ENCODE data around the gene PLEKHF1. TPM values are rescaled to one million over a fixed set of nuclear protein-coding genes. Genes with fewer than 3 reads are reported as not detected.
A peak's percentile ranks its signal among the peaks of the same experiment; 100 is the strongest.
"Not testable (repeated sequence)": the region's sequence is repeated elsewhere in the genome, so short reads cannot be mapped to it uniquely, and the experiment has no call there.

Gene PLEKHF1
- total and polyA plus RNA-seq, 8 donors = 2.1 to 9.3 (median 4.4) TPM

DNA sequence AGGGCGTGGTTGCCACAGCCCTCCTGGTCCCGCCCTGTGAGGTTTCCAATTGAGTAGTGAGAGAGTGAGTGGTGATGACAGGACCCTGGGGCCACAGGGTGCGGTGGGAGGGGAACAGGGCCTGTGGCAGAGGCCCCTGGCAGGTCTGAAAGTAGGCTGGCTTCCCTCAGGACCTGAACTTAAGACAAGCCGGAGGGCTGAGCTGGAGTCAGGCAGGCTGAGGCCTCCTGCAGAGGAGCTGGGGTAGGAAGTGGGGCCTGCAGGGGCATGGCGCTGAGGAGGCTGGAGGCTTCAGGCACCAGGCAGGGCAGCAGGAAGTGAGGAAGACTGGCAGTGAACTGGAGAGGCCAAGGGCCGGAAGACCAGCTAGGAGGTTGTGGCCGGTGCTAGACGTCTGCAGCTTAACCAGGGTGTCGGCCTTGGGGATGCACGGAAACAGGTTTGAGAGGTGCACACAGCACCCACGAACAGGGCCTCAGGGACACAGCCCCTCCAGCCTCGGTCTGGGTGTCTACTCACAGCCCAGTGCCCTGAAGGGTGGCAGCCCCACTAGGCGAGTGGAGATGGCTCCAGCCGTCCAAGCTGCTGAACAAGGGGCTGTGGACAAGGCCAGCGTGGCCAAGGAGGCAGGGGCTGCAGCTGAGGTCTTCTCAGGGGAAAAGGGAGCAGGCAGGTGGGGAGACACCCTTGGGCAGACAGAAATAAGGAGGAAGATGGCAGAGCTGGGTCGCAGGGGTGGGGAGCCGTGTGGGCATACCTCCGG is 41.4 kb upstream of the PLEKHF1 start:
- Histone ChIP-seq H3K4me3 (no peak overlapping the region), H3K36me3 (no peaks in the 10 kb centered on the region), H3K27ac (no peak overlapping the region), H3K4me1 (peaks cover 0 to 10% (median 8%) of the 10 kb centered on the region in 3 donors), H3K9me3 (no peaks in the 10 kb centered on the region), H3K27me3 (no peaks in the 10 kb centered on the region)
- DNase-seq (peak in 1 of 6 donors; percentile 66), ATAC-seq (no peak), FAIRE-seq (no peak)
- TF ChIP-seq, protein P1, sequence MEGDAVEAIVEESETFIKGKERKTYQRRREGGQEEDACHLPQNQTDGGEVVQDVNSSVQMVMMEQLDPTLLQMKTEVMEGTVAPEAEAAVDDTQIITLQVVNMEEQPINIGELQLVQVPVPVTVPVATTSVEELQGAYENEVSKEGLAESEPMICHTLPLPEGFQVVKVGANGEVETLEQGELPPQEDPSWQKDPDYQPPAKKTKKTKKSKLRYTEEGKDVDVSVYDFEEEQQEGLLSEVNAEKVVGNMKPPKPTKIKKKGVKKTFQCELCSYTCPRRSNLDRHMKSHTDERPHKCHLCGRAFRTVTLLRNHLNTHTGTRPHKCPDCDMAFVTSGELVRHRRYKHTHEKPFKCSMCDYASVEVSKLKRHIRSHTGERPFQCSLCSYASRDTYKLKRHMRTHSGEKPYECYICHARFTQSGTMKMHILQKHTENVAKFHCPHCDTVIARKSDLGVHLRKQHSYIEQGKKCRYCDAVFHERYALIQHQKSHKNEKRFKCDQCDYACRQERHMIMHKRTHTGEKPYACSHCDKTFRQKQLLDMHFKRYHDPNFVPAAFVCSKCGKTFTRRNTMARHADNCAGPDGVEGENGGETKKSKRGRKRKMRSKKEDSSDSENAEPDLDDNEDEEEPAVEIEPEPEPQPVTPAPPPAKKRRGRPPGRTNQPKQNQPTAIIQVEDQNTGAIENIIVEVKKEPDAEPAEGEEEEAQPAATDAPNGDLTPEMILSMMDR (IDR thresholded peaks at IDR 0.05) = no peak
- intact Hi-C loops (cut with DNase I) = no loop called here
- 83 to 85% methylated on average over 18 of the region's 18 CpGs for WGBS, 2 donors

DNA sequence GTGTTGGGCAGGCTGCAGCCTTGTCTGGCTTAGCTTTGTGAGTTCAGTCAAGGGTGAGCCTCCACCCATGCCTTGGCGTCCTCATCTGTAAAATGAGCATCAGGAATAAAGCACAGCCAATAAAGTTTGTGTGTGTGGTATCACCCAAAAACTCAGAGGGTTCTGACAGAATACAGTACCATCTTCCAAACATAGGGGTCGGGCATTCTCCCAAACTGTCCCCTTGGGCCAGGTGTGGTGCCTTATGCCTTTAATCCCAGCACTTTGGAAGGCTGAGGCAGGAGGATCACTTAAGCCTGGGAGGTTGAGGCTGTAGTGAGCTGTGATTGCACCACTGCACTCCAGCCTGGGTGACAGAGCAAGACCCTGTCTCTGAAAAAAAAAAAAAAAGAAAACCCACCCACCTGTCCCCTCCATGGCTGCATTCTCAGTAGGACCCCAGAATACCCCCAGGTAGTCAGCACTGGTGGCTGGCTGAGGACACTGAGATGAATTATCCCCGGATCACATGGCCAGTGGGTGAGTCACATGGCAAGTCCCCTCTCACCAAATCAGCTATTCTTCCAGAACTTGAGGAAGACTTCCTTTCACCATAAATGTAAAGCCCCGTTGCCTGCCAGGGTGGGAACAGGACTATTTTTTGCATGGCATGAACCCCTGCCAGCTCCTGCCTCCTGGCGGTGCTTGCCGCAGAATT is 40.6 kb upstream of the PLEKHF1 start:
- WGBS, 2 donors = 63 to 74% methylated on average over 6 of the region's 6 CpGs
- H3K9me3 ChIP-seq = no peaks in the 10 kb centered on the region
- TF ChIP-seq, protein P1 (IDR thresholded peaks at IDR 0.05) = no peak
- peaks cover 0 to 10% (median 8%) of the 10 kb centered on the region in 3 donors for H3K4me1 ChIP-seq
- DNase-seq (no peak), FAIRE-seq (no peak), ATAC-seq (peak in 3 of 4 donors; percentile 11 to 62 (median 12))
- no peak overlapping the region for H3K4me3 ChIP-seq
- H3K27ac ChIP-seq = peak overlapping the region; percentile 17 to 68 (median 59)
- H3K36me3 ChIP-seq = no peaks in the 10 kb centered on the region
- intact Hi-C loops (cut with DNase I) = no loop called here
- no peaks in the 10 kb centered on the region for H3K27me3 ChIP-seq

DNA sequence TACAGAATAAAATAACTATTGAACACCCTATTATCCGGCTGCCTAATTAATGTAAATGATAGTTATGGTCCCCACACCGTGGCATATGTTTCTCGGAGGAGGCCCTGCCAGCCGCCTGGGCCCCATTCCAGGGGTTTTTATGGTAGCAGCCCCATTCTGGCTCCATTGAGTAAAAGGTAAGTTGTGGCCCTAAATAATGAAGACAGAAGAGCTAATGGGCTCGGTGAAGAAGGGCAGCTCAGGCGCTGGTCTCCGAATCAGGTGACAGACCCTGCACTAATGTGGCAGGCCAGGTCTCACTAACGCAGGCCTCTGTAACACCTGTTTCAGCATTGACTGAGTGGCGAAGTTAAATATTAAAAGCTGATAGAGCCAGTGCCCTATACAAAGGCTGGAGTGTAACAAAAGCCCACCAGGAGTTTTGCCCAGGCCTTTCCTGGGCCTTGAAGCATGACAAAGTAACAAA is 40.0 kb upstream of the PLEKHF1 start:
- peak; percentile 69 to 91 (median 82) for ATAC-seq
- TF ChIP-seq, protein P1 (IDR thresholded peaks at IDR 0.05) = no peak
- Histone ChIP-seq H3K4me3 (no peak overlapping the region), H3K4me1 (peaks cover 0 to 10% (median 8%) of the 10 kb centered on the region in 3 donors), H3K27me3 (no peaks in the 10 kb centered on the region), H3K36me3 (no peaks in the 10 kb centered on the region), H3K9me3 (no peaks in the 10 kb centered on the region), H3K27ac (peak overlapping the region; percentile 17 to 68 (median 59))
- 22 to 30% methylated on average over 9 of the region's 9 CpGs for WGBS, 2 donors
- FAIRE-seq = no peak
- intact Hi-C loops (cut with DNase I) = no loop called here
- peak in 3 of 6 donors; percentile 31 to 40 (median 32) for DNase-seq

DNA sequence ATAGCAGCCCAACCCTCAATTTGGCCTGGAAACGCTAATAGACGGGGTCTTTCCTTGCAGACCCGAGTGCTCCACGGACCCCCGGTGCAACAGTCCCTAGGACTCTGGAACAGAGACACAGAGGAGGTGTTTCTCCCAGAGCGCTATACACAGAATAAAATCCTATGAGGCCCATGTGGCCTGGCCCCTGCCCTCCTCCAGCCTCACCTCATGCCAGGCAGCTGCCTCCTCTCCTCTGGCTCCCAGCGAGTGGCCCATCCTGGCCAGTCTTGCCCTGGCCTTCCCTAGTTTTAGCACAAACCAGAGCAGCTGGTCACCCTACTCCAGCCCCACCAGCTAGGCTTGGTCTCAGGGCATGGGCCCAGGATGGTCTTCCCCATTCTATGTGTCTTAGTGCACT is 38.9 kb upstream of the PLEKHF1 start:
- H3K4me1 ChIP-seq = peaks cover 0 to 10% (median 8%) of the 10 kb centered on the region in 3 donors
- WGBS, 2 donors = 95 to 96% methylated on average over 7 of the region's 7 CpGs
- no peaks in the 10 kb centered on the region for H3K36me3 ChIP-seq
- H3K27me3 ChIP-seq = no peaks in the 10 kb centered on the region
- FAIRE-seq (no peak), ATAC-seq (no peak), DNase-seq (peak in 1 of 6 donors; percentile 45)
- H3K27ac ChIP-seq = no peak overlapping the region
- TF ChIP-seq, protein P1 (IDR thresholded peaks at IDR 0.05) = no peak
- H3K4me3 ChIP-seq = no peak overlapping the region
- intact Hi-C loops (cut with DNase I) = no loop called here
- H3K9me3 ChIP-seq = no peaks in the 10 kb centered on the region

DNA sequence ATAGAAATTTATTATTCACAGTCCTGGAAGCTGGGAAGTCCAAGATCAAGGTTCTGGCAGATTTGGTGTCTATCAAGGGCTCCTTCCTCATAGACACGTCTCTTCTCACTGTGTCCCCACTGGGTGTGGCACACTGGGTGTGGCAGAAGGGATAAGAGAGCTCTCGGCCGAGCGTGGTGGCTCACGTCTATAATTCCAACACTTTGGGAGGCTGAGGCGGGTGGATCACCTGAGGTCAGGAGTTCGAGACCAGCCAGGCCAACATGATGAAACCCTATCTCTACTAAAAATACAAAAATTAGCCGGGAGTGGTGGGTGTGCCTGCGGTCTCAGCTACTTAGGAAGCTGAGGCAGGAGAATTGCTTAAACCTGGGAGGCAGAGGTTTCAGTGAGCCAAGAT is 38.4 kb upstream of the PLEKHF1 start:
- H3K27me3 ChIP-seq; intact Hi-C loops (cut with DNase I); FAIRE-seq; H3K4me3 ChIP-seq; ATAC-seq; H3K9me3 ChIP-seq; H3K27ac ChIP-seq; H3K36me3 ChIP-seq; H3K4me1 ChIP-seq: not testable (repeated sequence)
- 90 to 95% methylated on average over 9 of the region's 9 CpGs for WGBS, 2 donors
- peak in 1 of 6 donors; percentile 24 for DNase-seq

All from pancreas (tissue), 10 donors.